HG03442 (cell line): ENCODE measurements around the gene KIF25.
"Not testable (repeated sequence)": the region's sequence is repeated elsewhere in the genome, so short reads cannot be mapped to it uniquely, and the experiment has no call there.

Experiments used
- ATAC-seq: cut with Tn5 transposase; IDR thresholded peaks from one replicate; pipeline ENCODE4 v1.9.1; 2021; ENCODE audit warnings: mild to moderate bottlenecking, moderate library complexity; ENCODE audit not compliant: unreplicated experiment

Gene KIF25

GRCh38 chr6:167993169-167993568 is 4.3 kb upstream of the KIF25 start:
- ATAC-seq: no peak

GRCh38 chr6:167993831-167994230 is 3.6 kb upstream of the KIF25 start:
- ATAC-seq: no peak

GRCh38 chr6:167995302-167995701 is 2.2 kb upstream of the KIF25 start:
- no peak for ATAC-seq

- no peak for ATAC-seq
Observed at GRCh38 chr6:167995731-167996151, 1.7 kb upstream of the KIF25 start.

GRCh38 chr6:167996424-167997199 is 859 bp upstream of the KIF25 start:
- ATAC-seq: no peak

GRCh38 chr6:167998215-167998614 is 744 bp downstream of the KIF25 start:
- ATAC-seq: no peak

GRCh38 chr6:168000198-168001028 is 2.9 kb downstream of the KIF25 start:
- no peak for ATAC-seq

GRCh38 chr6:168001029-168001332 is 3.5 kb downstream of the KIF25 start:
- no peak for ATAC-seq

- ATAC-seq: not testable (repeated sequence)
Observed at GRCh38 chr6:168001514-168001913, 4.0 kb downstream of the KIF25 start.

- no peak for ATAC-seq
Observed at GRCh38 chr6:168002804-168003203, 5.3 kb downstream of the KIF25 start.

- ATAC-seq: no peak
Observed at GRCh38 chr6:168004023-168004422, 6.6 kb downstream of the KIF25 start.

- no peak for ATAC-seq
Observed at GRCh38 chr6:168004945-168005344, 7.5 kb downstream of the KIF25 start.

- ATAC-seq: no peak
Observed at GRCh38 chr6:168005796-168006195, 8.3 kb downstream of the KIF25 start.

- no peak for ATAC-seq
Observed at GRCh38 chr6:168007592-168008338, 10.3 kb downstream of the KIF25 start.

GRCh38 chr6:168009331-168009730 is 11.9 kb downstream of the KIF25 start:
- ATAC-seq: no peak

- ATAC-seq: no peak
Observed at GRCh38 chr6:168011291-168011690, 13.8 kb downstream of the KIF25 start.

- ATAC-seq: no peak
Observed at GRCh38 chr6:168012431-168013249, 15.2 kb downstream of the KIF25 start.

- no peak for ATAC-seq
Observed at GRCh38 chr6:168013250-168013915, 15.9 kb downstream of the KIF25 start.

GRCh38 chr6:168014428-168014827 is 17.0 kb downstream of the KIF25 start:
- ATAC-seq: no peak

GRCh38 chr6:168015009-168015408 is 17.5 kb downstream of the KIF25 start:
- ATAC-seq: no peak
